Activated B cell treated with CpG ODN at 0.5 μM for 24 hours (primary cell): ENCODE data around the gene GALK2. TPM values are rescaled to one million over a fixed set of nuclear protein-coding genes. Genes with fewer than 3 reads are reported as not detected.

ENCODE experiments used
- ATAC-seq: fragments of 200-7000 bp; cut with Tn5 transposase; one replicate; pipeline ENCODE4 v1.10.0; 2021; ENCODE audit warnings: low read depth, mild to moderate bottlenecking, moderate library complexity
- CTCF ChIA-PET: fragments of 350-600 bp; sonication (Branson Sonifier 250); formaldehyde crosslinking; loops from one replicate; lab custom pipeline; 2021; ENCODE audit warnings: antibody characterized with exemption; lab: Charles Lee
- POLR2A ChIA-PET: fragments of 350-600 bp; sonication (Branson Sonifier 250); formaldehyde crosslinking; loops from one replicate; lab custom pipeline; 2021; ENCODE audit warnings: antibody characterized with exemption; lab: Charles Lee
- DNase-seq: peaks from one replicate; pipeline ENCODE4 v3.0.0; 2022
- H3K27ac Mint-ChIP-seq: one replicate; pipeline ENCODE4 v1.8.0; 2020; ENCODE audit warnings: mixed read lengths
- H3K27me3 Mint-ChIP-seq: one replicate; pipeline ENCODE4 v1.8.0; 2021; ENCODE audit warnings: mixed read lengths
- H3K36me3 Mint-ChIP-seq: one replicate; pipeline ENCODE4 v1.8.0; 2021; ENCODE audit warnings: low read depth, mixed read lengths
- H3K4me1 Mint-ChIP-seq: one replicate; pipeline ENCODE4 v1.8.0; 2021; ENCODE audit warnings: mixed read lengths
- H3K4me3 Mint-ChIP-seq: one replicate; pipeline ENCODE4 v1.8.0; 2020; ENCODE audit warnings: mild to moderate bottlenecking, mixed read lengths
- H3K9me3 Mint-ChIP-seq: one replicate; pipeline ENCODE4 v1.8.0; 2020; ENCODE audit warnings: mixed read lengths
- CTCF ChIP-seq: fragments of 200-600 bp; IDR thresholded peaks from one replicate; pipeline ENCODE4 v1.8.0; 2022; ENCODE audit warnings: antibody characterized with exemption, mild to moderate bottlenecking
- intact Hi-C: fragments of 100-400 bp; cut with micrococcal nuclease; formaldehyde crosslinking; loops from one replicate; pipeline ENCODE4 v1.15.1; 2024
- total RNA-seq: library from RNA; stranded (reverse); gene quantifications from 2 replicates; pipeline ENCODE4 v1.2.3, GENCODE V29; 2022

GALK2 gene
- 16.6 and 18.4 TPM in 2 replicates for total RNA-seq

- peak within 1 kb of the TSS; percentile 85 for H3K27ac Mint-ChIP-seq
- intact Hi-C loops, result loop anchor here (1.0 to 5.0 kb wide), 2 partner anchors 15 to 358 kb away; partner anchors contain the start of genes CEP152 and COPS2
- ChIA-PET POLR2A (interaction anchor here (0.9 to 1.9 kb wide), 3 partner anchors 14 to 451 kb away, joined by 3 to 15 read pairs (median 4); partner anchors contain the start of genes COPS2, DTWD1 and FAM227B), CTCF (no interaction called here)
- H3K36me3 Mint-ChIP-seq, result peaks cover 5% of the 10 kb centered on the region
- no peak for TF ChIP-seq CTCF
- H3K27me3 Mint-ChIP-seq, result no peaks in the 10 kb centered on the region
- H3K4me1 Mint-ChIP-seq, result peaks cover 30% of the 10 kb centered on the region
- DNase-seq, result peak; percentile 42
- no peaks in the 10 kb centered on the region for H3K9me3 Mint-ChIP-seq
- peak within 1 kb of the TSS; percentile 97 for H3K4me3 Mint-ChIP-seq
- ATAC-seq, result peak; percentile 90
These were observed at the start of gene GALK2 for GRCh38 chr15:49169880-49170597. TSS of gene GALK2 (plus strand) at chr15:49170247. CDS start at chr15:49170323, 76 bp downstream.

- intact Hi-C loops, result no loop called here
- CTCF ChIA-PET, result no interaction called here
- Mint-ChIP-seq H3K36me3 (peaks cover 23% of the 10 kb centered on the region), H3K4me1 (no peaks in the 10 kb centered on the region), H3K9me3 (no peaks in the 10 kb centered on the region), H3K27me3 (no peaks in the 10 kb centered on the region), H3K27ac (no peak overlapping the region), H3K4me3 (no peak overlapping the region)
- DNase-seq (no peak), ATAC-seq (no peak)
- POLR2A ChIA-PET, result no interaction called here
- no peak for TF ChIP-seq CTCF
These were observed 49.2 kb upstream of the GALK2 start for GRCh38 chr15:49120832-49121231.

- CTCF ChIA-PET, result interaction anchor here (1.5 kb wide), 1 partner anchor 24 kb away, joined by 4 read pairs; no protein-coding TSS in a partner anchor
These were observed 48.1 kb upstream of the GALK2 start for GRCh38 chr15:49121901-49122300.

GRCh38 chr15:49122541-49123062 is 47.4 kb upstream of the GALK2 start:
- ATAC-seq (no peak), DNase-seq (no peak)
- H3K36me3 Mint-ChIP-seq, result peaks cover 22% of the 10 kb centered on the region
- intact Hi-C loops, result no loop called here
- CTCF ChIA-PET, result interaction anchor here (1.5 kb wide), 1 partner anchor 23 kb away, joined by 4 read pairs; no protein-coding TSS in a partner anchor
- no peaks in the 10 kb centered on the region for H3K27me3 Mint-ChIP-seq
- no peaks in the 10 kb centered on the region for H3K4me1 Mint-ChIP-seq
- H3K27ac Mint-ChIP-seq, result no peak overlapping the region
- TF ChIP-seq CTCF, result no peak
- H3K4me3 Mint-ChIP-seq, result no peak overlapping the region
- POLR2A ChIA-PET, result no interaction called here
- H3K9me3 Mint-ChIP-seq, result no peaks in the 10 kb centered on the region

More at GRCh38 chr15:49121901-49122300, 48.1 kb upstream of the GALK2 start:
- no peak for TF ChIP-seq CTCF
- Mint-ChIP-seq H3K4me3 (no peak overlapping the region), H3K36me3 (peaks cover 18% of the 10 kb centered on the region), H3K27me3 (no peaks in the 10 kb centered on the region), H3K27ac (no peak overlapping the region), H3K4me1 (no peaks in the 10 kb centered on the region), H3K9me3 (no peaks in the 10 kb centered on the region)
- DNase-seq (no peak), ATAC-seq (no peak)
- intact Hi-C loops, result no loop called here
- POLR2A ChIA-PET, result no interaction called here

GRCh38 chr15:49124371-49124770 is 45.7 kb upstream of the GALK2 start:
- Mint-ChIP-seq H3K27me3 (no peaks in the 10 kb centered on the region), H3K27ac (no peak overlapping the region), H3K4me1 (no peaks in the 10 kb centered on the region), H3K36me3 (peaks cover 34% of the 10 kb centered on the region), H3K4me3 (no peak overlapping the region), H3K9me3 (no peaks in the 10 kb centered on the region)
- ChIA-PET POLR2A (no interaction called here), CTCF (no interaction called here)
- no peak for TF ChIP-seq CTCF
- no peak for DNase-seq
- ATAC-seq, result no peak
- intact Hi-C loops, result no loop called here
